ENCODE data around the gene HEMGN.
"Not testable (repeated sequence)": the region's sequence is repeated elsewhere in the genome, so short reads cannot be mapped to it uniquely, and the experiment has no call there.

HEMGN gene, protein sequence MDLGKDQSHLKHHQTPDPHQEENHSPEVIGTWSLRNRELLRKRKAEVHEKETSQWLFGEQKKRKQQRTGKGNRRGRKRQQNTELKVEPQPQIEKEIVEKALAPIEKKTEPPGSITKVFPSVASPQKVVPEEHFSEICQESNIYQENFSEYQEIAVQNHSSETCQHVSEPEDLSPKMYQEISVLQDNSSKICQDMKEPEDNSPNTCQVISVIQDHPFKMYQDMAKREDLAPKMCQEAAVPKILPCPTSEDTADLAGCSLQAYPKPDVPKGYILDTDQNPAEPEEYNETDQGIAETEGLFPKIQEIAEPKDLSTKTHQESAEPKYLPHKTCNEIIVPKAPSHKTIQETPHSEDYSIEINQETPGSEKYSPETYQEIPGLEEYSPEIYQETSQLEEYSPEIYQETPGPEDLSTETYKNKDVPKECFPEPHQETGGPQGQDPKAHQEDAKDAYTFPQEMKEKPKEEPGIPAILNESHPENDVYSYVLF

DNA sequence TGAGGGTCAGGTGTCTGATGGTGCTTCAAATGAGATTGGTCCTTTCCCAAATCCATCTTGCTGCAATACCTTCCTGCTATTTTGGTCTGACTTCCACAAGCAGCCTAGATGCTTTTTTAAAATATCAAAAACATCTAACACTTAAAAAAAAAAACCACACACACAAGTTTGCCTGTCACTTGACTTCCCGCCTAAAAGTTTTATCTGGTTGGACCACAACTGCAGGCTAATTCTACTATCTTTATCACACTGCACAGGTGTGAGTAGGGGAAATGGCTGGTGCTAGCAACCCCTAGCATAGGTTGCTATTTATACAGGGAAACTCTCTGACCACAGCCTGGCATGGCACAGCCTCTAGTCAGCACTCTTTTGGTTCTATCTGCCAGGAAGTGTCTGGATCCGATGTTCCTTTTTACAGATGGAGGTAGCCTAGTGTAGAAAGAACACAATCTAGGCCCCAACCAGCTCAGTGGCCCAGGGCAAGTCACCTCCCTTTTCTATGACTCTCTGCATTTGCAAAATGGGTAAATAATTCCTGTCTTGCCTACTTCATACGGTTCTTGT is at the start of gene HEMGN:
Gene HEMGN (minus strand): TSS at position 92 of the 564 bp plus-strand sequence. CDS start 36 bp downstream, at position 56.
- DNase-seq (ENCODE audit: low read depth in 2 of 2): no peak

DNA sequence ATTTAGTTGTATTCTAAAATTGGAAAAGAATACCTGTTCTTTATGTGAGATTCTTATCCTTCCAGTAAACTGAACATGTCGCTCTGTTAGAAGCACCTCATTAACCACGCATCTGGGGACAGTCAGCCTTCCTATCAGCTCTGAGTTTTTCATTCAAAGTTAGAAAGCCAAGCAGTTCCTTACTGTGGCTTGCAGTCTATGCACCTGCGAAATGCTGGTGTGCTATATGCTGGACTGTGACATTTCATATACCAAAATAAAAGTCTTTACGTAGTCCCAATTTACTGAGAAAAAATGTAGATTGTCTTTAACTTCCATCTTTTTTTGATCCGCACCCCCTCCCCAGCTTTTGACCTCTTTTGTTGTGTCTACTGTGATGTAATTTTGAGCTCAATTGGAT is 49.5 kb upstream of the HEMGN start:
- DNase-seq (ENCODE audit: low read depth in 2 of 2): no peak

DNA sequence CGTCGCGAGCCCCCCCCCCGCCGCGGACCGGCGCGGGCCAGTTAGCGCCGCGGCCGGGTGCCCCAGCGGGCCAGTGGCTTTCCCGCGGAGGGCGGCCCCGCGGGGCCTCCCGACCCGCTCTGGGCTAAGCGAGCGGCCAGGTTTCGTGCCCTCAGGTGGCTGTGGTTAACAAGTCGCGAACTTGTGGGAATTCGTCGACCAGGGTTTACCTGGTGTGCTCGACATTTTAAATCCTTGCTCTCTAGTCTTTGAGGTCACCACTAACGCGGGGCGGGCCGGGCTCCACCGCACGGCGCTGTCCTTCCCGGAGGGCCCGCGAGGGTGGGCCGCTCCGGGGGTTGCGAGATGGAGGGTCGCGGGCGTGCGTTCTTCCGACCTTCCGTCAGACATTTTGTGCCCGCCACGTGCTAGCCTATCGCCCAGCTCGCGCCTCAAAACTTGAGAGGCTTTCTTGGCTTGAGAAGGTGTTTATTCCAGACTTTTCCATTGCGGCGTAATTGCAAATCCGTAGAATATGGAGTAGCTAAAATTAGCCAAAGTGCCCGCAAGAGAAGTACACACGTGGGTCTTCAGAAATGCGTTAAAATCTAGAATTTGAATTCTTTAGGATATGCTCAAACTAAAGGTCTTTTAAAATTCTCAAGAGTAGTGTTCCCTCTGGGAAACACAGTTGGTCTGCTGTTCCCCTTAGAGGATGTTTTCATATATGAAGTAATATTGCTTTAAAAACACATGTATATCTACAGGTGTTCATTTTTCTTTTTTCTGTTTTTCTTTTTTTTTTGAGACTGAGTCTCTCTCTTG is 47.3 kb upstream of the HEMGN start:
- peak; percentile 29 to 32 for DNase-seq (ENCODE audit: low read depth in 2 of 2)

DNA sequence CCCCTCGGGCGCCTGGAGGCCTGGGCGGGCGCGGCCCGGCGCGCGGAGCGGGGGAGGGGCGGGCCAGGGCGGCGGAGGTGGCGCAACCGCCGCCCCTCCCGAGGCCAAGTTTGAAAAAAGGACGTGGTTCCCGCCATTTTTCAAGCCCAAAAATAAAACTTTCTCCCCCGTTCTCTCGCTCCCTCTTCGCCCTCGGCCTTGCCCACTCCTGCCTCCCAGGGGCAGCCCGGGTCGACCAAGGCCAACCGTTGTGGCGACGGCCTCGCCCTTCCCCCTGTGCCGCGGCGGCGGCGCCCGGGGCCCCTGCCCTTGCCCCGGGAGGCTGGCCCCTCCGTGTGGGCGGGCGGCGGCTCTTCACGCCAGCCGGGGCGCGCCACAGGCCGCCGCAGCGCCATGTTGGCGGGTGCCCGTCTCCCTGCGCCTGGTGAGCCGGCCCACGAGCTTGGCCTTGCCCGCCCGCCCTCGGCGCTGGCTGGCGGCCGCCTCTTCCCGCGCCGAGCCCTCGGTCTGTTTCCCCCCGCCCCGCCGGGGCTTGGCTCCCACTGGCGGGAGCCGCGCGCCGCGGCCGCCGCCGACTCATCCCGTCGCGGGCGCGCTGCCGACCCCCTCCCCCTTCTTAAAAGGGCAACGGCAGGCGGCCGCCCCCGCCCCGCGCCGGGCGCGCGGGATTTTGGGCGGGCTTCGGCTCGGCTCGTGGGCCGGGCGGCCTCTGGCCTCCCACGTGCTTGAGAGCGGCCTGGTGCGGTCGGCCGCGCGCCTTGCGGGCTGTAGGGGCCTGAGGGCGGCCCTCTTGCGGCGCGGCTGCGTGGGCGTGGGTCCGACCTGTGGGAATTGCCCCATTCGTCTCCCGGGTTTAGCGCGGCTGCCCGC is 46.5 kb upstream of the HEMGN start:
- DNase-seq (ENCODE audit: low read depth in 2 of 2): peak; percentile 71 to 73

DNA sequence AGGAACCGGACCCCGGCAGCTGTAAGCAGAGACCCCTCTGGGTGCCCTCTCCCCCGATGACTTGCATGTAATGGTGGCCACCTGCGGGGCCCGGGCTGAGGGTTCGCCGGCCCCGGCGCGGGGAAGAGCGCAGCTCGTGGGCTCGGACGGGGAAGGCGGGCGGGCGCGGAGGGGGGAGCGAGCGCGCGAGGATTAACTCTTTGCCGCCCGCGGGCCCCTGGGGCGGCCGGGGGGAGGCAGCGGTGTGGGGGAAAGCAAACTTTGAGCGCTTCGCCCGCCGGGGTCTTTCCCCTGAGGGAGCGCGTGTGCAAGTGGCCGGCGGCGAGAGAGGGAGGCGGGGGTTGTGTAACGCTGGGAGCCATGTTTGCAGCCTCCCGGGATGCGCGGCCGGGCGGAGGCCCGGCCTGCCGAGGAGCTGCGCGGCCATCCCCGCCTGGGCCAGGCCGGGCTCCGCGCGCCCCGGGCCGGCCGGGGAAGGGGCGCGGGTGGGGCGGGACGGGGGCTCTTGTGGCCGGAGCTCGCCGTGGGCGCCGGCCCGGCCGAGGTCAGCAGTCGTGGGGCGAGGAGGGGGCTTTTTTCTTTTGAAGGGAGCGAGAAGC is 45.7 kb upstream of the HEMGN start:
- DNase-seq (ENCODE audit: low read depth in 2 of 2): peak; percentile 25

DNA sequence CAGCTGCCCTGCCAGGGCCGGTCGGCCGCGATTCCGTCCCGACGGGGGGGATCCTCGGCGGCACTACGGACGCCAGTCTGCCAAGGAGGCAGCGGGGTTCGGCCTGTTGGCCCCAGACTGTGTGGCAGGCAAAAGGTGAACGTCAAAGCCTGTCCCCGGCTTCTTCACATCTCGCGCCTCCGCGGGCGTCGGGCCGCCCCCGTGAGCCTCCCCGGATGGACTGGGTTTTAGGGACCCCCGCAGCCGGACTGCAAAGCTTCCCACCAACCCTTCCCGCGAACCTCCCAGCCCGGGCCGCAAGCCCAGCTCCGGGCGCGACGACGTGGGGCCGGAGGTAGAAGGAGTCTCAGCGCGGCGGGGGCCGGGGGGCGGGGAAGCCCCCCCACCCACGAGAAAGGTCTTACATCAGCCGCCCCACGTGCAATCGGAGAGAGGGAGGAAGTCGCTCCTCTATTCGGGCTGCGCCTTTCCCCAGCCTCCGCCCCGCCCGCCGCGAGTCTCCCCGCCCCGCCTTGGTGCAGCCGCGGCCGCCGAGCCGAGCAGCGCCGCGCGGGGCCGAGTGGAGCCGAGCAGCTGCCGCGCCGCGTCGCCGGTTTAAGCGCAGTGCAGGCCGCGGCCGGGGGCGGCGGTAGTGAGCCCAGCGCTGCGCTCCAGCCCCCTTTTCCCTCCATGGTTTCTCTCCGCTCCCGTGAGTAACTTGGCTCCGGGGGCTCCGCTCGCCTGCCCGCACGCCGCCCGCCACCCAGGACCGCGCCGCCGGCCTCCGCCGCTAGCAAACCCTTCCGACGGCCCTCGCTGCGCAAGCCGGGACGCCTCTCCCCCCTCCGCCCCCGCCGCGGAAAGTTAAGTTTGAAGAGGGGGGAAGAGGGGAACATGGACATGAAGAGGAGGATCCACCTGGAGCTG is 45.0 kb upstream of the HEMGN start, which contains the start of gene ANP32B:
Gene ANP32B (plus strand): TSS at position 659 of the 906 bp plus-strand sequence. CDS start 215 bp downstream, at position 874.
- DNase-seq (ENCODE audit: low read depth in 2 of 2): peak; percentile 91 to 96

DNA sequence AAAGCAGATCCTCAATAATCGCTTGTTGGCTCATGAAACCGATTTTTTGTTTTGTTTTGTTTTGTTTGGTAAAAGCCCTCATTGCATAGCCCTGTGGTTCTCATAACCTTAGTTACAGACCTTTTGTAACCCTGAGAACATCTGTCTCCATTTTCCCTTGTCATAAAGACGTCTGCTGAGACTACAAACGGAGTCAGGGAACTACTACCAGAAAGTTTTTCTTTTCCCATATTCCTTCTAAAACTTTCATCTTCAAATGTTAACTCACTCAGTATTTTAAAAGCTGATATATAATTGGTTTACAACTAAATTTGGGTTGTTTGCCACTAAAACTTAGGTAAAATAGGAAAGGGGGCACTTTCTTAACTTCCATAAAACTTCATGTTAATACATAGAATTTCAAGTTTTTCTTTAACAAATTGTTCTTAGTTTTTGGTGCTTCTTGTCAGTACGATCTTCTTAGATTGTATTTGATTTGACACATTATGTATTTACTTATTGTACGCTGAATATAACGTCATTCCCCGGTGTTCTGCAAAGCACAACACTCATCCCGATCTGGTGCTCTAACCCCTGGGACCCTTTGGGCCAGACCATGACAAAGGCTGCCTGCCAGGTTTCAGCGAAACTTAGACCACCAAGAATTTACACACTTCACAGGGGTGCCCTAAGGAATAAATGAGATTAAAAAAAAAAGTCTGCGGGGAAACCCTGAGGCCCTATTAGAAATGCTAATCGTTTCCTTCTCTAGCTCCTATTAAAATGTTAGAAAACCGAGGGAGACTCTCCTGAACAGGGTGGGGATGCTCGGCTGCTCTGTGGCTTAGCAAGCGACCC is 44.1 kb upstream of the HEMGN start:
- DNase-seq (ENCODE audit: low read depth in 2 of 2): no peak

DNA sequence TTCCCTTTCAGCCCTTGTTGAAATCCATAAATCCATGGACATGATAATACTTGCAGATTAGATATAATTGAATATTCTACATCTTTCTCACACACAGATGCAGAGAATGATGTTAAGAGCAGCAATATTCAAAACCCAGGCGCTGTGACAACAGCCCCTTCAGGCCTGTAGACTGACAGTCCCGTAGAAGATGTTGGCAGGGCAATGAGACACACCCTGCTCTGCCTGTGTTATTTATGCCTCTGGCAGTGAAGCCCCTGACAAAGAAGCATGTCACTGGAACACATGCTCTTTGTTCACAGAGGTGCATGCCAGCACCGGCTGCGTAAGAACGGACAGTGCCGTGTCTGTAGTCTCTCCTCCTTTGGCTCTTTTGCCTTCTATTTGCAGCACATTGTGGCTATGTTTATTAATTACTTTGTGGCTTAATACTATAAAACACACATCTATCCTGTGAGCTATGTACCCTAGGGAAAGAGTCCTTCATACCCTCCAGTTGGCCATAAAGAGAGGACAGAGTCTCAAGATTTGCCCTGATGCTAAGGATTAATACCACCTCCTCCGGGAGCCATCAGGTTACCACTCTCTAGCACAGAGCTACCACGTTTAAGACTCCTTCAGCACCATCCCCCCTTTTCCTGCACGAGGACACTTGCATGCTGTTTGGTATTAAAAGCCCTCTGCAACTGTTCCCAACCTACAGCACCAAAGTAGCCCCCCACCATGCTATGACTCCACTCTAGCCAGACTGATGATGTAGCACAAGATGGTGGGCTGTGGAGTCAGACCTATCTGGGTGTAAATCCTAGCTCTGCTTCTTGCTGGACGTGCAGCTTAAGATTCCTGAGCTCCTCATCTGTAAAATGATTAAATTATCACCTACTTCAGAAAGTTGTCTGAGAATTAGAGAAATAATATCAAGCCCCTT is 43.2 kb upstream of the HEMGN start:
- no peak for DNase-seq (ENCODE audit: low read depth in 2 of 2)

DNA sequence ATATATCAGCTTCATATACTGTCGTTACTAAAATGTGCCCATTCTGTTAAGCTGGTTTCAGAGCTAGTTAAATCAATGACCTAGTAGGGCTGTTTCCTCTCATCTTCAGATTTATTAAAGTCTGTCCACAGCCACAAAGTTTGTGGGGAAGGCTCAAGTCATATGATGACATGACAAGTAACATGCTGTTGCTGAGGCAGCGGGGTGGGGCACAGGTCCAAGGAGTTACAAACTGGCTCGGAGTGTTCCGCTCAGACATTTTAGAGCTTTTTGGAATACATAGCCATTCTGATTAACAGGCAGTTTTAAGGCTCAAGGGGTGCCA is 42.5 kb upstream of the HEMGN start:
- DNase-seq (ENCODE audit: low read depth in 2 of 2): no peak

DNA sequence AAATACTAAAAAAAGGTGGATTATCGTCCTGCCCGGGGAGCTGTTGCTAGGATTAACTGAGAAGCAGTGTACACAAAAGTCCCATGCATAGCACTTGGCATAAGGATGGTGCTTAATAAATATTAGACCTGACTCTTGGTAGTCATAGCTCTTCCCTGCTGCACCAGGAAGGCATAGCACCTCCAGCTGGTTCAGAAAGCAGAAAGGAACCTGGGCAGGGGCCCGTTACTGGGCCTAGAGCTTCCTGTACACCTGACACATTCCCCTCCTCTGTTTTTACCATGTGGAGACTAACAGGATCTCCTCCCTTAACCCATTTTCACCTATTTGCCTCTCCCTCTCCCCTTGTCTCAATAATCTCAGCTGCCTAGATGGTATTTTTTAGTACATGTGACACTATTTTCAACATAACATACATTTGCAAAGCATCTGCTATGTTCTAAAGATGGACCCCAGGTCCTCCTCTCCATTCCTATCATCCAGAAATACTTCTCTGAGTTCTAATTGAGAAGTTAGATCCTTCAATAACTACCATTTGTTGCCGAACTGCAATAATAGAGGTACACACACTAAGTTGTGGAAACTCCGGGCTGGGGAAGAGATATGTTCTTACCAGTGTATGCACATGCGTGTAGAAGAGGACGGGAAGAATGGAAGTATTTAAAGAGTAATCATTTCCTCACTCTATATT is 42.0 kb upstream of the HEMGN start:
- DNase-seq (ENCODE audit: low read depth in 2 of 2): no peak

DNA sequence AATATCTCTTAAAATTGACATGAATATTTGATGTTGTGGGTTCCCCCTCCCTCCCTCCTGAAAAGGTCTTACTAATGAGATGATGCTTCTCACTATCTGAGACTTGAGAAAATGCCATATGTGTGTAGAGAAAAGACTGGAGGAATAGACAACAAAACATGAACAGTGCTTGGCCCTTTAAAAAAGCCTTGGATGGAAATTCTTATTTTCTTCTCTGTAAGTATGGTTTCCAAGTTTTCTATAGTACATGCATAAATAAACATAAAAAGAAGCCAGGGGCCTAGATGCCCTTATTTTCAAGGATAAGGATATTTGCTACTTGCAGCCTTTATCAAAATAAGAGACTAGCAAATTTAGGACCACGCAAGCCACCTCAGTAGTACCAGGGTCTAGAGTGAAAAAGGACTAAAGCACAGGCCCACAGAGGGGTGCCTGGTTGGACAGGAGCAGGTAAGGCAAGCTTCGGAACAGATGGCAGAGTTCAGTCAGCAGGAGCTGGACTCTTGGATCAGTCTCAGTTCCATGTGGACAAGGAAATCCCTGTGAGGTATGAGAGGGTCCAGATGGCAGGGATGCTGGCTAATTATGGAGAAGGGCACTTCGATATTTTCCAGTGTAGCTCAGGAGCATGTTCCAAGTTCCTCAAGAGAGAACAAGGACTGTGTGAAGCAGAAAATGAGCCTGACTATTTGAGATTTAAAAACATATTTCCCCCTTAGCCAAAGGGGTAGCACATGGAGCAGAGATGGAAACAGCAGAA is 40.6 kb upstream of the HEMGN start:
- DNase-seq (ENCODE audit: low read depth in 2 of 2): no peak

DNA sequence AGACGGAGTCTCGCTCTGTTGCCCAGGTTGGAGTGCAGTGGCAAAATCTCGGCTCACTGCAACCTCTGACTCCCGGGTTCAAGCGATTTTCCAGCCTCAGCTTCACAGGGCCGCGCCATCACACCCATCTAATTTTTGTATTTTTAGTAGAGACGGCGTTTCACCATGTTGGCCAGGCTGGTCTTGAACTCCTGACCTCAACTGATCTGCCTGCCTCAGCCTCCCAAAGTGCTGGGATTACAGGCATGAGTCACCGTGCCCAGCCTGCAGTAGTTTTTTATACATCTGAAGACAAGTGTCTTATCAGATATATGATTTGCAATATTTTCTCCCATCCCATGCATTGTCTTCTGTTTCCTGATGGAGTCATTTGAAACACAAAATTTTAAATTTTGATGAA is 38.7 kb upstream of the HEMGN start:
- DNase-seq (ENCODE audit: low read depth in 2 of 2): not testable (repeated sequence)

DNA sequence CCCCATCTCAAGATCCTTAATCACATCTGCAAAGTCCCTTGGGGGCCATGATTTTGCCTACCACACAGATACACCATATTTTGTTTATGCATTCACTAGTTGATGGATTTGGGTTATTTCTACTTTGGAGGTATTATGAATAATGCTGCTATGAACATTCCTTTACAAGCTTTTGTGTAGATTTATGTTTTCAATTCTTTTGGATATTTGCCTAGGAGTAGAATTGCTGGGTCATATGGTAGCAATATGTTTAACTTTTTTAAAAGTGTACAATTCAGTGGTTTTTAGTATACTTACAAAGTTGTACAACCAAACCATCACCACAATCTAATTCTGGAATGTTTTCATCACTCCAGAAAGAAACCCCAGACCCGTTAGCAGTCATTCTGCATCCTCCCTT is 37.4 kb upstream of the HEMGN start:
- no peak for DNase-seq (ENCODE audit: low read depth in 2 of 2)

DNA sequence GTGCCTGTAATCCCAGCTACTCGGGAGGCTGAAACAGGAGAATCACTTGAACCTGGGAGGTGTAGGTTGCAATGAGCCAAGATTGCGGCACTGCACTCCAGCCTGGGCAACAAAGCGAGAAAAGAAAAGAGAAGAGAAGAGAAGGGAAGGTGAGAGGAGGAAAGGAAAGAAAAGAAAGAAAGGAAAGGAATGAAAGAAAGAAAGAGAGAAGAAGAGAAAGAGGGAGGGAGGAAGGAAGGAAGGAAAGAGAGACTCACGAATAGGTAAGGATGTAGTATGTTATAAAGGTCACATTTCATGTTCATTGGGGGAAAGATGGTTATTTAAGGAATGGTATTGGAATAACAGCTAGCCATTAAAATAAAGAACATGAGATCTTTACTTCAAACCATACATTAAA is 34.8 kb upstream of the HEMGN start:
- DNase-seq (ENCODE audit: low read depth in 2 of 2): no peak

DNA sequence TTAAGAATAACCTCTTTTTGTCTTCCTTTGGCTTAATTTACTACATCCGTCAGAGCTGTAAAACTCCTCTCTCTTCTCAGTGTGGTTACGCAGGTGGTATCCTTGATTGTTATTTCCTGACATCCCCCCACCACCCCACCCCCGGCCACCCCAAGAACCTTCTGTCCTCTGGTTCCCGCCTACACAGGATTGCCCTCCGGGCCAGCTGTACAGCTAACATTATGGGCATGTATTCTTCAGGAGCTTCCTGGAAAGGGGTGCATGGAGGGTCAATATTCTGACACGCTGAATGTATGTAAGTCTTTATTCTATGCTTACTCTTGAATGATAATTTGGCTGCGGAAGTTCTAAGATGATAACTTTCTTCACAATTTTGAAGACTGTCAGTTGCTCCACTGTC is 32.2 kb upstream of the HEMGN start:
- DNase-seq (ENCODE audit: low read depth in 2 of 2): no peak

DNA sequence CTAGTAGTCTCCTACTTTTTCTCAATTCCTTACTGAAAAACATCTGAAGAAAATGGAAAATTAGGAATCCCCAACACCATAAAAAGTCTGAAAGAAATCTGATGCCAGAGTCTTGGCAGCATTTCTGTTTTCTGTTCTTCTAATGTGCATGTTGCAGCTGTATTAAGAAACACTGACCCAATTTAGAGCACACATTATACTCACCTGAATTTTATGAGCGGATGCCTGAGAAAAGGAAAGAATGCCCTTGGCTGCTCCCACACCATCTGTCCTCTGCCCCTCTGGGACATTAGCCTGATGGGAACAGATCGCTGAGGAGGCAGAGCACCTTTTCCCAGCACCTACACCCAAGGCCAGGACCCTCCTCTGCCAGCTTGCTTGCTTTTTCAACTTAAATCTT is 31.0 kb upstream of the HEMGN start:
- no peak for DNase-seq (ENCODE audit: low read depth in 2 of 2)

DNA sequence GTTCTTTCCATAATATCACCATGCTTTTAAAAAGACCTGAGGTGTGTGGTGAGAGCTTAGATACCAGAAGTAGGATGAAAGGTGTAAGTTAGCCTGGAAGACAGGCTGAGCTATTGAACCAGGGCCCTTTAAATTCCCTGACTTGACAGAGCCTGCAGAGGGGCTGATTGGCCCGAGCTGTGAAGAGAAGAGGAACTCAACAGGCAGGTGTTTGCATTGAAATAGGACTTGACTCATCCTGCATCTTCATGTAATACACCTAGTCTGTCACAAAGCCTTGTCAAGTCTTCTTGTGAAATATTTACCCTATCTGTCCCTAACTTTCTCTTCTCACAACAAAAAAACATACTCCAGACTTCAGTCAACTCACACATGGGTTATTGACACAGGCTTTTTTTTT is 28.5 kb upstream of the HEMGN start:
- no peak for DNase-seq (ENCODE audit: low read depth in 2 of 2)
